NOMO-1 treated with DMSO at 0.1 percent for 48 hours (cell line): ENCODE data around the gene PLA2G2E.
A peak's percentile ranks its signal among the peaks of the same experiment; 100 is the strongest.
"Not testable (repeated sequence)": the region's sequence is repeated elsewhere in the genome, so short reads cannot be mapped to it uniquely, and the experiment has no call there.

Experiments used
- DNase-seq: peaks from one replicate; lab custom pipeline; 2025; ENCODE audit not compliant: unreplicated experiment; lab: John Stamatoyannopoulos, UW

PLA2G2E gene

DNA sequence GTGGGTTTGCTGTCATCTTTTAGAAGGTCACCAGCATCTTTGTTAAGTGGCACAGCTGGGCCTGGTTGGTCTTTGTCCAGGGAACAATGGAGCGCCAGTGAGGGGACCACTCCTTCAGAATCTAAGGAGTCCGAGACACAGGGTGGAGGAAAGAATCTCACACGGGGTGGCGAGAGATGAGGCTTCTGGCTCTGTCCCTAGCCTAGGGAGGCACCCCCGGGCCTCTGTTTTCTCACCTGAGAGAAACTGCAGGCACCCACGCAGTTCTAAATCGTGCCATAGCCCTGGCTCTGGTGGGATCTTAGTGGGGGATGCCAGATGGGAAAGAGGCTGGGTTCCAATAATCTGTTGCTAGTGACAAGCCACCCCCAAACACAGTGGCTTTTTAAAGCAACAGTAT, 10.9 kb upstream of the PLA2G2E start:
- DNase-seq: no peak

DNA sequence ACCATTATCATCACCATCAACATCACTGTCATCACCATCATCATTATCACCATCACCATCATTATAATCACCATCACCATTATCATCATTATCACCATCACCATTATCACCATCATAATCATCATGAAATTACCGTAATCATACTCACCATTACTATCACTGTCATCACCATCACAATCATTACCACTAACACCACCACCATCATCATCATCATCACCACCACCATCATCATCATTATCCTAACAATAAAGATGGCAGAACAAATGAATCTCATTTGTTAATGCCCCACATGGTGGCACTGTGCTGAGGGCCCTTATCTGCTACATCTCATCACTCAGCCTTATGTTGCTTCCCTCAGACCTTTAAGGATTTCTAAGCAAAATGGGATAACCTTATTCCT, 9.4 kb upstream of the PLA2G2E start:
- DNase-seq: no peak

DNA sequence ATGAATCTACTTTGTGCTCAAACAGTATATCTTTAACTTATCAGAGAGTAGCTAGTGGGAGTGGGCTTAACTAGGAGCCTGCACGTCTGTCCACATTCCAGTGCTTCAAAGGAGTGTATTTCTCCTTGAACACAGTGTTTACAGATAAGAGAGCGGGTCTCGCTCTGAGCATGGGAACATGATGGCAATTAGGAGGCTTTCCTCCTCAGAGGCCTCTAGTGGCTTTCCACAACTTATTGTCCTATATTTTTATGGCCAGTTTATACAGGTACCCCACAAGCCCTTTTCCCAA, 3.7 kb upstream of the PLA2G2E start:
- DNase-seq: not testable (repeated sequence)

DNA sequence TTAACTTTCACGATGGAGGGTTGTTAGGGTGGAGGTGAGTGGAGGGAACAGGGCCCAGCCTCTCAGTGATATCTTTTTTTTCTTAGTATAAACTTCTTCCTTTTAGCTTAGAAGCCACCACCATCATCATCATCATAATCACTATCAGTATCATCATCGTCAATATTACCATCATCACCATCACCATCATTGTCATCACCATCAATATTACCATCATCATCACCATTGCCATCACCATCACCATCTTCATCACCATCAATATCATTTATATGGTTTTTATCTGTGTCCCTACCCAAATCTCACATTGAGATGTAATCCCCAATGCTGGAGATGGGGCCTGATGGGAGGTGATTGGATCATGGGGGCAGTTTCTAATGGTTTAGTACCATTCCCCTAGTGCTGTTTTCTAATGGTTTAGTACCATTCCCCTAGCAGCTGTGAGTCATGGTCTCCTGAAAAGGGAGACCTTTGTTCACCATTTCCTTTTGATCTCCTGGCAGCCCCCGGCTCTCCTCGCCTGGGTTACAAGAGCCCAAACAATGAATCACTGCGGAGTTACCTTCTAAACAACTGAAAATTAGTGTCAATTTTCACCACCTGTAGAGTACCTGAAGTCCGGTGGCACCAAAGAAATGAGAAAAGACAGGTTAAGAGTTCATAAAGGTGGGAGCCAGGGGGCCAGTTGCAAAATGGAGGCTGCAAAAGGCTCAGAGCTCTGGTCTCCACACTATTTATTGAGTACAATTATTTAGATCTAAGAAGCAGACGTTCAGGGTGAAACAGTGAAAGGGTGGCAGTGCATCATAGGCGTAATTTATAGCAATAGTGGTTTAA, 3.1 kb upstream of the PLA2G2E start:
- DNase-seq: no peak

DNA sequence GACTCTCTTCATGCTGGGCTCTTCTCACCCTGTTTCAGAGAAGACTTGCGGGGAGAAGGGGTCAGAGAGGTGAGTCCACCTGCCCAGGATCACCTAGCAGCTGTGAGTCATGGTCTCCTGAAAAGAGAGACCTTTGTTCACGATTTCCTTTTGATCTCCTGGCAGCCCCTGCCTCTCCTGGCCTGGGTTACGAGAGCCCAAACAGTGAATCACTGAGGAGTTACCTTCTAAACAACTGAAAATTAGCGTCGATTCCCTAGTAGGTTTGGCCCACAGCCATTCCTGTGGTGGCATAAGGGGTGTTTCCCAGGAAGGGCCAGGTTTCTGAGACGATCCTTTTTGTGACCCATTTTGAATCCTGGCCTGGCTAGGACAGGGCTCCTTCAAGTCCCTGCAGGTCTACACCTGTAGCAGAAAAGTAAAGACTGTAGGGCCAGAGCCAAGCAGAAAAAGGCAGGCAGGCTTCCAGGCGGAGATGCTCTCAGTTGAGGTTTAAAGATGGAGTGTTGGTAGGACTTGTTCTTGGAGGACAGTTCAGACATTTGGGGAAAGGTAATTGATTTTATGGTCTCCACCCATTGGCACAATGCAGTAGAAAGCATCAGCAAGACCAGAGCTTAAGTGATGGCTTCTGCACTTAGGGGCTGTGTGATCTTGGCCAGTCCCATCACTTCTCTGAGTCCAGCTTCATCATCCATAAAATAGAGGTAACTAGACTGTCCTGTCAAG, 2.1 kb upstream of the PLA2G2E start:
- no peak for DNase-seq

DNA sequence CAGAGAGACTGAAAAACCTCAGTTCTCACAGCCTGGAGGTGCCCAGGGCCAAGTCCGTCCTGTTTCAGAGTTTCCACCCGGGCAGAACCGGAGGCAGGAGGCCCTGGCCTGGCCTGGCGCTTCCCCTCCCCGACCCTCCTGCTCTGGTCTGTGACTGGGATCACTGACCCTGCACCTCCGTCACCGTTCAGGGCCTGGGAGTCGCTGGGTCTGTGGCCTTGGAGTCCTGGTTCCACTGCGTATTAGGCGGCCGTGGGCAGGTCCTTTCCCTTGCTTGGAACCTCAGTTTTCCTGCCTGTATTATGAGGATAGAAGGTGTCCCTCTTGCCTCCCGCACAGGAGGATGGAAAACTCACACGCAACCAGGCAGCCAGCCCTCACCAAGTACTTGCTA, 533 bp upstream of the PLA2G2E start:
- no peak for DNase-seq

DNA sequence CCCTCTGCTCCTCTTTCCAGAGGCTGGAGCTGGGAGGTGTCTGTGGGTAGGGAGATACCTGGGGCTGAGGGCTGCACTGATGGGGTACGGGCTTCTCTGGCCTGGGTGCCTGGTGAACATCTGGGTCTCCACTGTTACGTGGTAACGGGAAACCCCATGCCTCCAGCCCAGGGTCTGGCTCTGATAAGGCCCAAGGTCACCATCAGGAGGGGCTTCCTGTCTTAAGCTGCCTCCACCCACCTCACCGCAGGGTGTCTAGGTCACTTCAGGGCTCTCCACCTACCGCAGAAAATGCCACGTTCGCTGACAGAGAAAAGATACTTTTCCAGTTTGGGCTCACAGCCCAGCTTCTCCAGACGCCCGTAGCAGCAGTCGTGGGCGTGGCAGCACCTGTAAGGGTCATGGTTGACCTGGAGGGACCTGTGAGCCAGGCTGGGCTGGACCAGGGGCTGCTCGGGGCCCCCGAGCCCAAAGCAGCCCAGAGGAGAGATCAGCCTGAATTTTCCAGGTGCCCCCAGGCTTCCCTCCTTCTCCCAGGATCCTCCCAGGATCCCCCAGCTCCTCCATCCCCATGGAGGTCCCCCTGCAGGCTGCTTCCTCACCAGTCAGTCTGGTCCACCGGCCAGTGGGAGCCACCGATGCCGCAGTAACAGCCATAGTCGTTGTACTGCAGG, 1.3 kb downstream of the PLA2G2E start:
- no peak for DNase-seq

DNA sequence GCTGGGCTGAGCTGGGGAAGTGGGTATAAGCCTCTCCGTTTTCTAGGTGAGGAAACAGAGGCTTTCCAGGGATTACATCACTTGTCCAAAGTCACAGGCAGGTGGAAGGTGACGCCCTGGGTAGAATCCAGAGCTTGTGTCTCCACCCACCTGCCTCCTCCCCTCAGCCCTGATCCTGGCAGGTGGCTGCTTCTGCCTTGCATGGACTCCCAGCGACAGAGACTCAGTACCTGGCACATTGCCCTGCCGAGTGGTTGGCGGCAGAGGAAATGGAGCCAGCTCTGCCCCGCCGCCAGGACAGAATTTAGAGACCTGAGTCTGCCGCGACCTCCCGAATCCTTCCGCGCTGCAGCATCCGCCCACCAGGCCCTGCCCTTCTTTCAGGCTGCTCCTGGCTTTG, 2.1 kb downstream of the PLA2G2E start:
- no peak for DNase-seq

DNA sequence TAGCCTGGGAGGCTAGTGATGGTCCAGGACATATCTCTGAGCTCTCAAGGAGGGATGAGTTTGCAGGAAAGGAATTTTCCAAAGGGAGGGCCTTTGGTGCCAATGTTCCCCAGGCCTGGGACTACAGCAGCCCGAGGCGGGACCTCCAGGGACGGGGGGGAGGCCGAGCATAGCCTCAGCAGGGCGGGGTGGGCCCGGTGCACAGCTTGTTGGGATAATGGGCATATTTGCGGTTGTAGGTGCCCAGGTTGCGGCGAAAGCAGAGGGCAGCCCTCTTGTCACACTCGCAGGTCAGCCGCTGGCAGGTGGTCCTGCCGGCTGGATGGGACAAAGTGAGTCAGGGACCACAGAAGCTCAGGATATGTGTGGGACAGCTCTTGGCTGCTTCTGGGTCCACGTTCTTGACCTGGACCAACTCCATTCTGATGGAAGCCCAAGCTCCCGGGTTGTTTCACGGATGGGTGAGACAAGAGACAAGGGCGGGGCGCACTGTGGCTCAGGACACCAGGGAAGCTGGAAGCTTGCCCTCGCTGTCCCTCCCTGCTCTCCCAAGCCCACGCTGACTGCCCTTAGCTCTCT, 3.2 kb downstream of the PLA2G2E start:
- no peak for DNase-seq

DNA sequence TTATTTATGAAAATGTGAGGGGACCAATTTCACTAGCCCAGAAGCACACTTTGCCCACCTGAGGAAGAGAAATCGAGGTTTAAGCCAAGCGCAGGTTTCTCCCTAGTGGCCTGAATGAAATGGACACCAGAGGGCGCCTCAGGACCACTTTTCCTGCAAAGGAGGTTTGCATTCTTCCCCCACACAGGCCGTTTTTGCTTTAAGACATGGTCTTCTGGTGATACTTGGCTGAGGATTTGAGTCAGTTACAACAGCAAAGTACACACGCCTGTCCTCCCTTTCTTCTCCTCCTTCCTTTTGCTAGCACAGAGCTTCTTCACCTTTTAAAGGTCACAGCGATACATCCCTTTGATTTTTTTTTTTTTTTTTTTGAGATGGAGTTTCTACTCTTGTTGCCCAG, 5.4 kb downstream of the PLA2G2E start:
- DNase-seq: peak; percentile 57

DNA sequence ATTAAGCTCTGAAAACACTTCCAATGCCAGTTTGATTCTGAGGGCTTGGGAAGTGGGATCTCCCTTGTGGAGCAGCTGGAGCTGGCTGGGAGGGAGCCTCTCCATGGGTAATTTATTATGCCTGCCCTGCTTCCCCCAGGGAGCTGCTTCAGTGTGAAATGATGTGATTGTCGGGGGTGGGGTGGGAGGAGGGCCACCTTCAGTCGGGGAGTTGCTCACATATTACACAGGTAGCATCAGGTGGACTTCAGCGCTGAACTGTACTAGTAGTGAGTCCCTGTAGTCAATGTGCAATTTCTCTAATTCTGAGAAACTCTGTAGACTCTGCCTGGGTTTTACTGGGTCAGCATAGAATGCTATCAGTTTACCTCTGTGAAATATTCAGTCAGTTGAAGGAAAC, 12.8 kb downstream of the PLA2G2E start:
- no peak for DNase-seq

DNA sequence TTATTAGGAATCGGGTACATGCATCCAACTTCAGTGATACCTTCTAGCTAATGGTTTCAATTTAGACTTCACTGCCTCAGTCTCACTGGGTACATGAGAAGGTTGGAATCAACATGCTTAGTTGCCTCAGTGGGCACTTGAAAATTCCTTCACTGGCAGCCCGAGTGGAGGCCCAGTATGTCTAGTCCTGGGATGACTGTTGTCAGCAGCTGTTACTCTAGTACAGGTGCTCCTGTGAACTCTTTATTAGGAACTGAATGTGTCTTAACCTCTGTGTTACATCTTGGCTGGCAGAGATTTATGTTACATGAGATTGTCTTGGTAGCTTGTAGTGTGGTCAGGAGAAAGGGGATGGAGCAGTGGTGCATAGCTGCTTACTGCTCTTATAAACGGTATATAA, 13.4 kb downstream of the PLA2G2E start:
- no peak for DNase-seq

DNA sequence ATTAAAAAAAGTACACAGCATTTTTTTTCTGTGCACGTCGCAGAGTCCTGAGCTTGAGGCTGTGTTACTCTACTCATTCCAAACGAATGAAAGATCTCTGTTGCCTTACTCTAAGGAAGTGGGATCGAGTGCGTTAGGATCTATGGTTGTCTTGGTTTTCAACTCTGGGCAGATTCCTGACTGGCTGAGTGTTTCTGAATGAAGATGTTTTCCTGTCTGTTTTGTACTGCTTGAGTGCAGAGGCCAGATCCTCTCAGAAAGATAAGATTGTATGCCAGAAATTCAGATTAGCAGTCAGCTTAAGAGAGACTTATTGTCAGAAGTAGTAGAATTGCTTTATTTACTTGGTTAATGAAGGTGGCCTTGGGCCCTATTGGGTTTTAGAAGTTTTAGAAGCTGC, 14.0 kb downstream of the PLA2G2E start:
- DNase-seq: no peak

DNA sequence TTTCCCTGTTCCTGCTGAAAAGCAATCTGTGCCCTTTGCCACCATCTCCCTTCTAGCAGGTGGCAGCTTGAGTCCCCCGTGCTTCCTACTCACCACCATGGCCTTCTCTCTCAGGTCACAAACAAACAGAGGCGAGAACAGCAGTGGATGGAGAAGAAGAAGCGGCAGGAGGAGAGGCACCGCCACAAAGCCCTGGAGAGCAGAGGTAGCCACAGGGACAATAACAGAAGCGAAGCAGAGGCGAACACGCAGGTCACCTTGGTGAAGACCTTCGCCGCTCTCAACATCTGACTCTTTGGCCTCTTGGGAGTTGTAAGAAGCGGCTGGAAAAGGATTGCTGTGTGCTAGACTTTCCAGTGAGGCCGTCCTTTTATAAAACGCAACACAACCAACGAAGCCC, 16.0 kb downstream of the PLA2G2E start:
- DNase-seq: no peak

DNA sequence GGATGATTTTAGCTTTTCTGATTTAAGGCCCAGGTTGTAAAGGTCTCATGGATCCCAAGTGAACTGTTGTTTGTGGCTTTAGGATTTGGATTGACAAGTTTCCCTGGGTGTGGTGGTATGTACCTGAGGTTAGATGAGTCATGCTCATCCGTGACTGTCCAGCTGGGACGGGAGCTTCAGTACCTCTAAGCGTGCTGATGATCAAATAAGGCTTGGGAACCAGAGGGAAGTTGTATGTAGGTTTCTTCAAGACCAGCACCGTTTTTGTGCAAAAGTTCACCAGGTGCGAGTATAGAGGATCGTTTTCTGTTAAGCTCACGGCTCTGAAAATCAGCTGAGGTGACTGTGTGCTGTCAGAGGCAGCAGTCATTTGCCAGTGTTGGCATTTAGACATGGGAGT, 19.8 kb downstream of the PLA2G2E start:
- no peak for DNase-seq

DNA sequence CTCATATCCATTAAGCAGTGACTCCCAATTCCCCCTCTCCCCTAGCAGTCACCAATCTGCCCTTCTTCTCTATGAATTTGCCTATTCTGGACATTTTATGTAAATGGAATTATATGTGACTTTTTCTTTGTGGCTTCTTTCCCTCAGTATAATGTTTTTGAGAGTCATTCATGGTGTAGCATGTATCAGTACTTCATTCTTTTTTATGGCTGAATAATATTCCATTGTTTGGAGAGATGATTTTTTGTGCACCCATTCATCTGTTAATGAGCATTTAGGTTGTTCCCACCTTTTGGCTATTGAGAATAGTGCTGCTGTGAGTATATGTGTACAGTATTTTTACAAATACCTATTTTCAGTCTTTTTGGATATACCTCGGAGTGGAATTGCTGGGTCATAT, 21.8 kb downstream of the PLA2G2E start:
- DNase-seq: no peak

DNA sequence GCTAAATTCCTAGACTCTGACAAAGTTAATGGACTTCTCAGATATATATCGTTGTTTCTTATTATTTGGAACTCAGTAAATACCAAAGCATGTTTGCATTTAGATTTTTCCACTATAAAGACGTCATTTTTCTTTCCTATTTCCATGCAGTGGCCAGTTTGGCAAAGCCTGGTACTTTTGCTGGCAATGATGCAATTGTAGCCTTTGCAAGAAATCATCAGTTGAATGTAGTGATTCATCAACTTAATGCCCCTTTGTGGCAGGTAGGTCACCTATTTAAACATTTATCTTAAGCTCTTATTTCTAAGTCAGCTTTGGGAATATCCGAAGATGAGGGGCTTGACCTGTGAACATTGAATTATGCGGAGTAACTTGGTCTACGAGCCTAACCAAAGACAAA, 29.2 kb downstream of the PLA2G2E start:
- no peak for DNase-seq

DNA sequence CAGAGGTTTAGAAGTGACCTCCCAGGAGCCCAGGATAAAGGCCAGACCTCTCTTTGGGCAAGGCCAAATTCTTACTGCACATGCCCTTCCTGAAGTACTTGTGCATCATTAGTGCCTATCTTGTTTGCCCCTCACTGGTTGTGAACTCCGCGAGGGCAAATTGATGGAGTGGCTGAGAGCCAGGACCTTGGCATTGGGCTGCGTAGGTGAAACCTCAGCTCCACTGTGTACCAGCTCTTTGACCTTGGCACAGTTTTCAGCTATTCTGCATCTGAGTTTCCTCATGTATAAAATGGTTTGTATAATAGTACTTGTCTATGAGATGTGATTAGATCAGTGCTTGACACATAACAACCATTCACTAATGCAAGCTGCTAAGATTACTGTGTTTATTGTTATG, 29.7 kb downstream of the PLA2G2E start:
- DNase-seq: no peak

DNA sequence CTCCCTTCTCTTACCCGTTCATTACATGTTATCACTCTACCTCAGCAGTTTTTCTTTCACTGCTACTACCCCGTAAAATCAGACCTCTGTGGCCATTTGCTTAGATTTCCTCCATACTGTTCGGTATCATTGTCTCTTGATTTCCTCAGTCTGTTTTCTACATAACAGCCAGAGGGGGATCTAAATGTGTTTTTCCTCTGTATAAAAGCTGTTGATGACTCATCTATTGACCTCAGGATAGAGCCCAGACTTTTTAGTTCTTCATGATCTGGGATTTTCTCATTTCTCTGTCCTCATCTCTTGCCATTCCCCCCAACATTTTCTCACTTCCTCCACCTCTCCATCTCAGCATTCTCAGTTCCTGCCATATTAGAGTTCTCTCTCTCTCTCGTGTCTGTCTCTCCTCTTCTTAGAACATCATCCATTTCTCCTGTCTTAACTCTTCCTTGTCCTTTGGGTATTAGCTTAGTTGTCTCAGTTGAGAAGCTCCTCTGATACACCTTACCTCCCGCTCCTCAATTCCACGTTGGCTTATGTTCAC, 30.7 kb downstream of the PLA2G2E start:
- DNase-seq: no peak

DNA sequence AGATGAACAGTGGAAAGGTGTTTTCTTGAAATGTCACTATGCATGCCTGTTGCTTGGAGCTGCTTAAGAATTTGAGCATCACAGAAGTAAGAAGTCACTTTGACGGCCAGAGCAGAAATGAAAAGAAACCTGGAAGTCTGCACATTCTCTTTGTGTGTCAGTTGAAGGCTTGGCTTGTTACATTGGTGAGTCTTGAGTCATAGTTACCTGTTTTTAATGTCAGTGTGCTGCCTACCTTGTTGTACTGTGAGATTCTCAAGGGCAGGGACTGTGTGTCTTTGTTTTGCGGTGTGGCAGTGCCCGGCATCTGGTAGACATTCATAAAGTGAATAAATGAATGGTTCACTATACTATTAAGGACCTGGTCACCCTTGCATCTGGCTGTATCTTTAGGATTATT, 31.3 kb downstream of the PLA2G2E start:
- no peak for DNase-seq

DNA sequence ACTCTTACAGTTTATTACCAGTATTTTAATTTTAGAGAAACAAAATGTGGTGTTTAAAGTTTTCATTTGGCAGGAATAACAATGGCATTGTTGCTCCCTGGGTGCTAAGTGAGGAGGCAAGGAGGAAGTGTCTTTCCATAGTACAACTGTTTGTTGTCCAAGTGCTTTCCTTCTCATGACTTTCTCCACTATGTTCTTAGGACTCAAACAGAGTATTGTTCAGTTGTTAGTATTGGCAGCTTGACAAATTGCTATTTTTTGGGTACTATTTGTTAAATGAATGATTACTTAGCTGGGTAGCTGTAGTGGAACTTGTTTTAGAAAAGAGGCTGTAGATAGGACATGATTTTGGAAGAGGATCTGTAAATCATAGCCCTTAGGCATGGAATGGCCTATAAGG, 33.8 kb downstream of the PLA2G2E start:
- no peak for DNase-seq

DNA sequence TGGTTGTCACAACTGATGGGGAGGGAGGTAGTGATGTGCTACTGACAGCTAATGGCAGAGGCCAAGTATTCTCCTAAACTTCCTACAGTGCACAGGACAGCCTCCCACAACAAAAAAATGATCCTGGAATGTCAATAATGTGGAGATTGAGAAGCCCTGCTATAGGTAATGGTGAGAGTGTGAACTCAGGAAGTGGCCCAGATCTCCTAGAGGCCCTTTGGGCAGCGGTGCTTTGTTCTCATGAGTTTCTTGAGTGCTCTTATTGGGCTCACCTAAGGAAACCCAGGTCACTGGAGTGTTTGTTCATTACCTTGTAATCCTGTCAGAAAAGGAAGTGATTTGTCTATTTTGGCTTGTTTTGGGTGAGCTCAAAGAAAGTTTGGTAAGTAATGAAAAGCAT, 35.3 kb downstream of the PLA2G2E start:
- no peak for DNase-seq
